Esophagus muscularis mucosa (tissue), 3 donors: ENCODE data around the gene IGF2R.

Experiments used
- POLR2A ChIP-seq: fragments of 450-650 bp; IDR thresholded peaks from one replicate; pipeline ENCODE4 v1.6.1; 2017; ENCODE audit warnings: antibody characterized with exemption, moderate library complexity, mild to moderate bottlenecking, low read depth
- TF ChIP-seq, protein P1 (sequence below), 3 experiments: fragments of 200-600 bp in 2 of 3; fragments of 450-650 bp in 1 of 3; sonication (generic) in 2 of 3; IDR thresholded peaks; one replicate each; pipeline ENCODE4 v1.5.1; 2017 to 2019; ENCODE audit warnings: antibody characterized with exemption in 3 of 3, mild to moderate bottlenecking in 2 of 3, moderate library complexity in 1 of 3

GRCh38 chr6:160088069-160088783, 119.3 kb downstream of the IGF2R start:
- TF ChIP-seq POLR2A = no peak
- TF ChIP-seq, protein P1, sequence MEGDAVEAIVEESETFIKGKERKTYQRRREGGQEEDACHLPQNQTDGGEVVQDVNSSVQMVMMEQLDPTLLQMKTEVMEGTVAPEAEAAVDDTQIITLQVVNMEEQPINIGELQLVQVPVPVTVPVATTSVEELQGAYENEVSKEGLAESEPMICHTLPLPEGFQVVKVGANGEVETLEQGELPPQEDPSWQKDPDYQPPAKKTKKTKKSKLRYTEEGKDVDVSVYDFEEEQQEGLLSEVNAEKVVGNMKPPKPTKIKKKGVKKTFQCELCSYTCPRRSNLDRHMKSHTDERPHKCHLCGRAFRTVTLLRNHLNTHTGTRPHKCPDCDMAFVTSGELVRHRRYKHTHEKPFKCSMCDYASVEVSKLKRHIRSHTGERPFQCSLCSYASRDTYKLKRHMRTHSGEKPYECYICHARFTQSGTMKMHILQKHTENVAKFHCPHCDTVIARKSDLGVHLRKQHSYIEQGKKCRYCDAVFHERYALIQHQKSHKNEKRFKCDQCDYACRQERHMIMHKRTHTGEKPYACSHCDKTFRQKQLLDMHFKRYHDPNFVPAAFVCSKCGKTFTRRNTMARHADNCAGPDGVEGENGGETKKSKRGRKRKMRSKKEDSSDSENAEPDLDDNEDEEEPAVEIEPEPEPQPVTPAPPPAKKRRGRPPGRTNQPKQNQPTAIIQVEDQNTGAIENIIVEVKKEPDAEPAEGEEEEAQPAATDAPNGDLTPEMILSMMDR (IDR thresholded peaks at IDR 0.05) = peak; percentile 58 to 79 (median 66)
